ENCODE results near the gene LRGUK. TPM values are rescaled to one million over a fixed set of nuclear protein-coding genes. Genes with fewer than 3 reads are reported as not detected.

The LRGUK gene
- total and polyA plus RNA-seq, 10 donors, result 0.26 to 1.8 (median 1.2) TPM; not detected in 1

DNA sequence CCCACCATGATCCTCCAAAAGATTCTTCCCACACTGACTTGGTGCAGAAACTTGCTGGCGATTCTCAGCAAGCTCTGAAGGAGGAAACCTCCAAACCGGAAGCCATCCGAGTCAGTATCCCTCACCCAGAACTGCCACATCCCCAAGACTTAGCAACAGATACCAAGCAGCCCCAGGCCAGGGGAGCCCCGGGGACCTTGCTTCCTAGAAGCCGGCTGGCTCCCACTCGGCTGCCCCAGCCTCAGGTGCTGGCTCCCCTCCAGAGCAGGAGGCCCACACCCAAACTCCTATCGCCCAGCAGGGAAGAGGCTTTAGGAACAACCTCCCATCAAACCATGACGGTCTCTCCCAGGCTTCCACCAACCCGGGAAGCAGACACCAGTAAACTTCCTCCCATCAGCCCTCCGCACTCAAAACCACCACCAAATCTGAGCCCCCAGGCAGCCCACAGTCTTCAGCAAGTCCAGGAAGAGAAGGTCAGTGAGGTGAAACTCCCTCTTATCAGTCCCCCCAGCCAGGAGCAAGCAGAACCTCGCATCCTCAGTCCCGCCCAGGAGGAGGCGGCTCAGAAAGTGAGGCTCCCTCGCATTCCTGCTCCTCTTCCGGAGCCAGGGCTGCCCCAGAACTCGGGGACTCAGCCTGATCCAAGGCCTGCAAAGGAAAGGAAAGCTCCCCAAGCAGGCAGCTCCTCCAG, 82.3 kb downstream of the LRGUK start:
- H3K4me1 ChIP-seq, result peaks cover 0 to 11% (median 2%) of the 10 kb centered on the region in 6 donors
- H3K9me3 ChIP-seq, result no peaks in the 10 kb centered on the region
- no peak overlapping the region for H3K4me3 ChIP-seq
- H3K27ac ChIP-seq, result no peak overlapping the region
- no peaks in the 10 kb centered on the region for H3K27me3 ChIP-seq (replicated peaks in 1 of 7)
- no peaks in the 10 kb centered on the region for H3K36me3 ChIP-seq
- intact Hi-C loops (cut with DNase I; ENCODE audit: low total_unique reads), result no loop called here
- no peak for TF ChIP-seq POLR2A (IDR thresholded peaks at IDR 0.05)
- TF ChIP-seq POLR2AphosphoS5 (IDR thresholded peaks at IDR 0.05), result no peak
- TF ChIP-seq, protein P1, sequence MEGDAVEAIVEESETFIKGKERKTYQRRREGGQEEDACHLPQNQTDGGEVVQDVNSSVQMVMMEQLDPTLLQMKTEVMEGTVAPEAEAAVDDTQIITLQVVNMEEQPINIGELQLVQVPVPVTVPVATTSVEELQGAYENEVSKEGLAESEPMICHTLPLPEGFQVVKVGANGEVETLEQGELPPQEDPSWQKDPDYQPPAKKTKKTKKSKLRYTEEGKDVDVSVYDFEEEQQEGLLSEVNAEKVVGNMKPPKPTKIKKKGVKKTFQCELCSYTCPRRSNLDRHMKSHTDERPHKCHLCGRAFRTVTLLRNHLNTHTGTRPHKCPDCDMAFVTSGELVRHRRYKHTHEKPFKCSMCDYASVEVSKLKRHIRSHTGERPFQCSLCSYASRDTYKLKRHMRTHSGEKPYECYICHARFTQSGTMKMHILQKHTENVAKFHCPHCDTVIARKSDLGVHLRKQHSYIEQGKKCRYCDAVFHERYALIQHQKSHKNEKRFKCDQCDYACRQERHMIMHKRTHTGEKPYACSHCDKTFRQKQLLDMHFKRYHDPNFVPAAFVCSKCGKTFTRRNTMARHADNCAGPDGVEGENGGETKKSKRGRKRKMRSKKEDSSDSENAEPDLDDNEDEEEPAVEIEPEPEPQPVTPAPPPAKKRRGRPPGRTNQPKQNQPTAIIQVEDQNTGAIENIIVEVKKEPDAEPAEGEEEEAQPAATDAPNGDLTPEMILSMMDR (IDR thresholded peaks at IDR 0.05 in 8 of 11, conservative IDR thresholded peaks at IDR 0.05 in 3 of 11), result no peak
- 80 to 87% (median 85%) methylated on average over 16 of the region's 16 CpGs for WGBS, 5 donors
- no peak for DNase-seq

DNA sequence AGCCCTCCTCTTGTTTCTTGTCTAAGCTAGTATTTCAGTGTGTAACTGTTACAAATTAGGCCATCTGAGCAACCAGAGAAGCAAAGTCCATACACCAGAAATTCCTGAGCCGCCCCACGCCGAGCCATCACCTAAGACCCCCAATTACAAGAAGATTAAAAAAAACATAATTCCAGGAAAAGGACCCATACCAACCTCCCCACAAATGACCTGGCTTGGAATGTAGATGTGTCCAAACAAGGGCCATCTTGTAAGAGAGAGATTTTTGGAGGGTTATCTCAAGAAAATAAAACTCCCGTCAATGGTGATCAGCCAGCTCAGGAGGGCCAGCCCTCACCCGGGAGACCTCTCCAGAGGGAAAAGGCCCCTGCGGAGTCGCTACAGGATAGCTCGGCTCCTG, 83.1 kb downstream of the LRGUK start:
- TF ChIP-seq POLR2A (IDR thresholded peaks at IDR 0.05) (no peak), POLR2AphosphoS5 (IDR thresholded peaks at IDR 0.05) (no peak)
- TF ChIP-seq, protein P1 (IDR thresholded peaks at IDR 0.05 in 8 of 11, conservative IDR thresholded peaks at IDR 0.05 in 3 of 11), result no peak
- Histone ChIP-seq H3K36me3 (no peaks in the 10 kb centered on the region), H3K4me1 (peaks cover 0 to 11% (median 2%) of the 10 kb centered on the region in 6 donors), H3K4me3 (no peak overlapping the region), H3K27ac (no peak overlapping the region), H3K9me3 (no peaks in the 10 kb centered on the region), H3K27me3 (replicated peaks in 1 of 7) (no peaks in the 10 kb centered on the region)
- 93 to 98% (median 95%) methylated on average over 8 of the region's 8 CpGs for WGBS, 5 donors
- intact Hi-C loops (cut with DNase I; ENCODE audit: low total_unique reads), result no loop called here
- DNase-seq, result no peak

DNA sequence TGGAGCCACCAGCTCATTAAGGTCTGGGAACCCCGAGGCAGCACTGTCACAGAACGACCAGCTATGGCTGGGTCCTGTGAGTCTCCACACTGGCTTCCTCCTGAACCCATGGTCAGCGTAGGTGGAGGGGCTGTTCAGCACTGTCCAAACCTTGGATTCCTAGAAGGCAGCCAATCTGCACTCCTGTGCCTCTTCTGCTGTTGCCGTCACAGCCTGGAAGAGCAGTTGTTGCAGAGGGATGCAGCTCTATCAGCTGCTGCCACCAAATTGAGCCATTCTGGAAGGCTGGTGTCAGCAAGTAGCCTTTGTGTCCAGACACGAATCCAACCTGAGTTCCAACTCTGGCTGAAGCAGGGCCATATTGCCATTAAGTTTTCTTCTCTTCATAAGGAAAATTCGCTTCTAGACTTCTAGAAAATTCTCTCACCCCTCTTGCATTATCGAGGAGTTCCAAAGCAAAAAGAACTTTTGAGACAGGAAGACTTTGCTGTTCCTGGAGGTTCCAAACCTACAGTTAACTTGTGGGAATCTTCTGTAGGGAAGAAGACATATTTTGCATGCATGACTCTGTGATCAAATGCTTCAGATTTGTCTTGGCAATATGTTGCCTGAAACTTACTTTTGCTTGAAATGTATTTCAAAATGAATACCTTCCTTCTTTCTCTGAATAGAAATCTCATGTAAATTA, 84.0 kb downstream of the LRGUK start:
- TF ChIP-seq POLR2A (IDR thresholded peaks at IDR 0.05) (no peak), POLR2AphosphoS5 (IDR thresholded peaks at IDR 0.05) (no peak)
- TF ChIP-seq, protein P1 (IDR thresholded peaks at IDR 0.05 in 8 of 11, conservative IDR thresholded peaks at IDR 0.05 in 3 of 11), result no peak
- intact Hi-C loops (cut with DNase I; ENCODE audit: low total_unique reads), result no loop called here
- H3K4me3 ChIP-seq, result no peak overlapping the region
- H3K27me3 ChIP-seq (replicated peaks in 1 of 7), result no peaks in the 10 kb centered on the region
- H3K4me1 ChIP-seq, result peaks cover 0 to 11% (median 2%) of the 10 kb centered on the region in 6 donors
- peak; percentile 69 for DNase-seq
- 84 to 90% (median 86%) methylated on average over 6 to 7 of the region's 7 CpGs for whole genome bisulfite sequencing, 5 donors
- no peak overlapping the region for H3K27ac ChIP-seq
- H3K36me3 ChIP-seq, result no peaks in the 10 kb centered on the region
- no peaks in the 10 kb centered on the region for H3K9me3 ChIP-seq

DNA sequence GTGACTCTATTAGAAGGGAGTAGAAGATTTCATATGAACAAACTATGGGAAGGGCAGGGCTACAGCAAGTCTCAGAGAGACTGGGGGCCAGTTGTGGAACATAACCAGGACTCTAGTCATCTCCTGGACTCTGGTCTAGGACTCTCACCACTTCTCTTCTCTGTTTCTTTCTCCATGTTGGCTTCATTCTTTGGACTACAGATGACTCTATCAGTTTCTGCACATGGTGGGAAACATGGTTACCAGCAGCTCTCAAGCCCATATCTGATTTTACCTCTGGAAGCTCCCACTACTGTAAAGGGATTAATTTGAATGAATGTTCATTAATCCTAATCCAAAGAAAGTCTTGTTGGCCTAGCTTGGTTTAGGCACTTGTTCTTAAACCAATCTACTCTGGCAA, 84.7 kb downstream of the LRGUK start:
- no peak overlapping the region for H3K27ac ChIP-seq

More for the DNA sequence above, 84.7 kb downstream of the LRGUK start:
- no peak for TF ChIP-seq POLR2A (IDR thresholded peaks at IDR 0.05)
- TF ChIP-seq, protein P1 (IDR thresholded peaks at IDR 0.05 in 8 of 11, conservative IDR thresholded peaks at IDR 0.05 in 3 of 11), result no peak
- no peak for TF ChIP-seq POLR2AphosphoS5 (IDR thresholded peaks at IDR 0.05)
- intact Hi-C loops (cut with DNase I; ENCODE audit: low total_unique reads), result no loop called here
- Histone ChIP-seq H3K4me3 (no peak overlapping the region), H3K36me3 (no peaks in the 10 kb centered on the region), H3K27me3 (replicated peaks in 1 of 7) (no peaks in the 10 kb centered on the region), H3K9me3 (no peaks in the 10 kb centered on the region), H3K4me1 (peaks cover 0 to 11% (median 2%) of the 10 kb centered on the region in 6 donors)
- DNase-seq, result no peak

Measured in spleen (tissue), 11 donors.